K562 (cell line): ENCODE data around the gene SYCN. TPM values are rescaled to one million over a fixed set of nuclear protein-coding genes. Genes with fewer than 3 reads are reported as not detected.

ENCODE experiments used
- ATAC-seq: fragments of 200-7000 bp; cut with Tn5 transposase; 3 replicates; pipeline ENCODE4 v1.9.1; 2020; ENCODE audit warnings: moderate library complexity
- BruUV-seq: library from RNA; stranded (reverse); fragments of 400-500 nt; replicated peaks from 2 replicates; lab custom pipeline; 2021; lab: Mats Ljungman, UMichigan
- CTCF ChIA-PET: fragments of 300-600 bp; formaldehyde crosslinking; extraction: SDS; loops from one replicate; lab custom pipeline; 2021; ENCODE audit warnings: low intra/inter-chr PET ratio; lab: Yijun Ruan, JAX
- POLR2A ChIA-PET: fragments of 300-600, 350-650 bp; sonication (Branson Sonifier 250); formaldehyde crosslinking; extraction: SDS; loops from one replicate; lab custom pipeline; 2021; ENCODE audit warnings: antibody characterized with exemption, inconsistent platforms; lab: Yijun Ruan, JAX
- DNase-seq, 4 experiments: peaks; one replicate each; pipeline versions ENCODE4 v3.0.0 to v3.0.0-alpha.2; 2011 to 2018; ENCODE audit warnings: low spot score in 3 of 4, mixed read lengths in 3 of 4; ENCODE audit errors: extremely low read depth in 1 of 4
- FAIRE-seq: peaks from 2 replicates; lab custom pipeline; 2011; peaks lifted over from hg19 to GRCh38; lab: Jason Lieb, UNC
- H2AFZ ChIP-seq: 2 replicates; pipeline ENCODE4 v1.6.0; 2011; ENCODE audit warnings: low read depth, low read length, control low read depth, inconsistent platforms
- H3K27ac ChIP-seq: fragments of 200-600 bp; 3 replicates; pipeline ENCODE4 v1.8.0; 2011; ENCODE audit warnings: low read depth, mild to moderate bottlenecking, control low read depth, inconsistent platforms, low read length, moderate library complexity, mixed read lengths; ENCODE audit errors: extremely low read depth
- H3K27me3 ChIP-seq, 2 experiments: fragments of 300-600 bp in 1 of 2; 2 replicates in 1 of 2; 3 replicates in 1 of 2; pipeline versions ENCODE4 v1.6.0 to v1.8.0; 2011; ENCODE audit warnings: inconsistent platforms in 2 of 2, low read length in 2 of 2, mild to moderate bottlenecking in 1 of 2, mixed read lengths in 1 of 2, moderate library complexity in 1 of 2; ENCODE audit not compliant: control insufficient read depth in 2 of 2, insufficient read depth in 2 of 2
- H3K36me3 ChIP-seq: fragments of 300-600 bp; 3 replicates; pipeline ENCODE4 v1.8.0; 2011; ENCODE audit warnings: mild to moderate bottlenecking, low read length, inconsistent platforms; ENCODE audit not compliant: control insufficient read depth, insufficient read depth
- H3K4me1 ChIP-seq, 2 experiments: fragments of 200-600 bp in 1 of 2; replicated peaks in 1 of 2; 2 replicates in 1 of 2; 3 replicates in 1 of 2; pipeline versions ENCODE4 v1.5.1 to v1.8.0; 2011; ENCODE audit warnings: inconsistent platforms in 2 of 2, low read length in 2 of 2, mild to moderate bottlenecking in 1 of 2, mixed read lengths in 1 of 2, moderate library complexity in 1 of 2; ENCODE audit not compliant: control insufficient read depth in 2 of 2, insufficient read depth in 2 of 2
- H3K4me2 ChIP-seq: 2 replicates; pipeline ENCODE4 v1.6.1; 2011; ENCODE audit warnings: low read length, control low read depth, inconsistent platforms, mixed read lengths; ENCODE audit not compliant: insufficient read depth
- H3K4me3 ChIP-seq: fragments of 200-600 bp; sonication (generic), shearing (Covaris generic); 2 replicates; pipeline ENCODE4 v1.5.1; 2016; ENCODE audit warnings: control low read depth, inconsistent platforms
- H3K79me2 ChIP-seq: fragments of 200-600 bp; 3 replicates; pipeline ENCODE4 v1.8.0; 2011; ENCODE audit warnings: low read length, inconsistent platforms; ENCODE audit not compliant: control insufficient read depth, insufficient read depth
- H3K9ac ChIP-seq, 2 experiments: 2 replicates each; pipeline versions ENCODE4 v1.6.0 to v1.6.1; 2011; ENCODE audit warnings: low read depth in 2 of 2, low read length in 2 of 2, control low read depth in 1 of 2, inconsistent platforms in 1 of 2, mild to moderate bottlenecking in 1 of 2, mixed read lengths in 1 of 2; ENCODE audit not compliant: insufficient read depth in 1 of 2
- H3K9me1 ChIP-seq: one replicate; pipeline ENCODE4 v1.6.0; 2011; ENCODE audit warnings: inconsistent platforms, mild to moderate bottlenecking, low read length, moderate library complexity; ENCODE audit not compliant: control insufficient read depth, insufficient read depth
- H3K9me3 ChIP-seq: replicated peaks from 2 replicates; pipeline ENCODE4 v1.5.1; 2011; ENCODE audit warnings: low read depth, low read length, inconsistent platforms; ENCODE audit not compliant: control insufficient read depth, insufficient read depth
- H4K20me1 ChIP-seq: replicated peaks from 2 replicates; pipeline ENCODE4 v1.6.1; 2011; ENCODE audit warnings: low read length, inconsistent platforms, mixed read lengths; ENCODE audit not compliant: control insufficient read depth, insufficient read depth
- KLF16 ChIP-seq: IDR thresholded peaks from 2 replicates; pipeline ENCODE4 v1.6.1; 2016; ENCODE audit warnings: antibody characterized with exemption
- PTBP1 ChIP-seq: fragments of 200-400 bp; formaldehyde crosslinking; IDR thresholded peaks from 2 replicates; pipeline ENCODE4 v1.6.1; 2017; ENCODE audit warnings: low read depth, low read length
- WGBS: fragments of 100-300 bp; shearing (Covaris generic); methylation state at CpG from one replicate; pipeline ENCODE4 v1.1.6; 2016; ENCODE audit warnings: low coverage, mixed read lengths; ENCODE audit not compliant: insufficient coverage; ENCODE audit errors: missing lambda C conversion rate; 5-methylcytosine and 5-hydroxymethylcytosine counted together
- in situ Hi-C: fragments of 300-500 bp; cut with MboI; formaldehyde crosslinking; loops from 4 replicates; pipeline ENCODE4 v1.15.0; 2018; ENCODE audit warnings: inconsistent platforms, mixed read lengths
- intact Hi-C: fragments of 100-400 bp; cut with micrococcal nuclease; formaldehyde crosslinking; loops from 2 replicates; pipeline ENCODE4 v1.14.2; 2022
- polyA plus RNA-seq, 8 experiments: library from polyadenylated mRNA; depleted of rRNA in 4 of 8; stranded (reverse) in 5 of 8; unstranded in 3 of 8; fragments of >200 nt; fragmentation: Nextera tagmentation in 2 of 8; fragmentation: Illumina TruSeq in 1 of 8; extraction: Ambion mirVana in 2 of 8; extraction: Trizol in 1 of 8; gene quantifications; 2 replicates each; pipeline versions ENCODE4 v1.2.1 to v1.2.3, GENCODE V29; 2011 to 2014; ENCODE audit warnings: inconsistent platforms in 1 of 8, missing spikeins in 1 of 8
- total RNA-seq, 7 experiments: library from RNA; depleted of rRNA in 6 of 7; stranded (reverse); fragments of >200 nt in 6 of 7; fragmentation: Illumina TruSeq in 2 of 7; extraction: Trizol in 2 of 7; gene quantifications; 2 replicates each; pipeline versions ENCODE4 v1.2.1 to v1.2.3, GENCODE V29; 2011 to 2021; ENCODE audit warnings: low replicate concordance in 1 of 7
- TF ChIP-seq, protein P1 (sequence below): sonication (generic); formaldehyde crosslinking; IDR thresholded peaks from 2 replicates; pipeline ENCODE4 v1.8.1; 2023; ENCODE audit warnings: mild to moderate bottlenecking, missing genetic modification reagents

The SYCN gene
- total and polyA plus RNA-seq, 9 of the 15 experiments (the other 6 are each of a cell fraction or from before 2014, with no cell fraction given): not detected

DNA sequence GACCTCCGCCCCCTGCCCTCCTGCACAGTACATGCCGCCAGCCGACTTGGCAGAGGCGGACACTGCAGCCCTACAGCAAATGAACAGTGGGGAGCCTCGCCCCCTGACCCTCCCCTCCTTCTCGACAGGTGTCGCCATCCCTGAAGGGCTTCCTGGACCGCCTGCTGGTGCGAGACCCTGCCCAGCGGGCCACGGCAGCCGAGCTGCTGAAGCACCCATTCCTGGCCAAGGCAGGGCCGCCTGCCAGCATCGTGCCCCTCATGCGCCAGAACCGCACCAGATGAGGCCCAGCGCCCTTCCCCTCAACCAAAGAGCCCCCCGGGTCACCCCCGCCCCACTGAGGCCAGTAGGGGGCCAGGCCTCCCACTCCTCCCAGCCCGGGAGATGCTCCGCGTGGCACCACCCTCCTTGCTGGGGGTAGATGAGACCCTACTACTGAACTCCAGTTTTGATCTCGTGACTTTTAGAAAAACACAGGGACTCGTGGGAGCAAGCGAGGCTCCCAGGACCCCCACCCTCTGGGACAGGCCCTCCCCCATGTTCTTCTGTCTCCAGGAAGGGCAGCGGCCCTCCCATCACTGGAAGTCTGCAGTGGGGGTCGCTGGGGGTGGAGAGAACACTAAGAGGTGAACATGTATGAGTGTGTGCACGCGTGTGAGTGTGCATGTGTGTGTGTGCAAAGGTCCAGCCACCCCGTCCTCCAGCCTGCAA is 25.6 kb downstream of the SYCN start (continued):
- TF ChIP-seq KLF16: no peak
- TF ChIP-seq, all 486 proteins: peak for 0

DNA sequence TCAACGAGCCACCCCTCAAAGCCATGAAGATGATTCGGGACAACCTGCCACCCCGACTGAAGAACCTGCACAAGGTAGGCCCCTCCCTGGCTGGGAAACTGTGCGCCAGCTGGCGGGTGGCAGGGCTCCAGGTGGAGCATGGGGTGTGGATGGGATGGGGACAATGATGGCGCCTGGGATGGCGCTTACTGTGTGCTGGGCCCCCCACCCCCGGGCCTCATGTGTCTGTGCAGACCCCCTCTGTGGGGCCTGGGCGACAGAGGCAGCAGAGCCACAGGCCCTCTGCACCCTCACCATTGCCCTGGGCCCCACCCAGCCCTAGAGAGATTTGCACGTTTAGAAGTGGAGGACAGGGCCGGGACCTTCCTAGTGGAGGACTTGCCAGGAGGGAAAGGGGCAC is 26.3 kb downstream of the SYCN start:
- H3K4me2 ChIP-seq: no peak overlapping the region
- H3K4me1 ChIP-seq: peaks cover 0 to 30% of the 10 kb centered on the region in 2 experiments; a peak in 2 of 5 replicates
- in situ Hi-C loops: no loop called here
- H2AFZ ChIP-seq: no peak overlapping the region
- CTCF ChIA-PET: no interaction called here
- H3K9me3 ChIP-seq: no peaks in the 10 kb centered on the region
- BruUV-seq: no TSS peak
- H3K36me3 ChIP-seq: peaks cover 45% of the 10 kb centered on the region; the same call in 2 of the 3 replicates
- WGBS: 88% methylated on average over 9 of the region's 11 CpGs
- no peaks in the 10 kb centered on the region for H4K20me1 ChIP-seq
- intact Hi-C loops: no loop called here
- POLR2A ChIA-PET: no interaction called here
- ATAC-seq: no peak
- no peaks in the 10 kb centered on the region for H3K9me1 ChIP-seq
- H3K9ac ChIP-seq: no peak overlapping the region
- no peak overlapping the region for H3K4me3 ChIP-seq
- no peak for TF ChIP-seq PTBP1
- TF ChIP-seq, protein P1, sequence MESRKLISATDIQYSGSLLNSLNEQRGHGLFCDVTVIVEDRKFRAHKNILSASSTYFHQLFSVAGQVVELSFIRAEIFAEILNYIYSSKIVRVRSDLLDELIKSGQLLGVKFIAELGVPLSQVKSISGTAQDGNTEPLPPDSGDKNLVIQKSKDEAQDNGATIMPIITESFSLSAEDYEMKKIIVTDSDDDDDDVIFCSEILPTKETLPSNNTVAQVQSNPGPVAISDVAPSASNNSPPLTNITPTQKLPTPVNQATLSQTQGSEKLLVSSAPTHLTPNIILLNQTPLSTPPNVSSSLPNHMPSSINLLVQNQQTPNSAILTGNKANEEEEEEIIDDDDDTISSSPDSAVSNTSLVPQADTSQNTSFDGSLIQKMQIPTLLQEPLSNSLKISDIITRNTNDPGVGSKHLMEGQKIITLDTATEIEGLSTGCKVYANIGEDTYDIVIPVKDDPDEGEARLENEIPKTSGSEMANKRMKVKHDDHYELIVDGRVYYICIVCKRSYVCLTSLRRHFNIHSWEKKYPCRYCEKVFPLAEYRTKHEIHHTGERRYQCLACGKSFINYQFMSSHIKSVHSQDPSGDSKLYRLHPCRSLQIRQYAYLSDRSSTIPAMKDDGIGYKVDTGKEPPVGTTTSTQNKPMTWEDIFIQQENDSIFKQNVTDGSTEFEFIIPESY (CRISPR knock-in tag): 0 out of 2 replicates have a peak, but pooled peaks have one; percentile 33
- H3K27ac ChIP-seq: no peak overlapping the region
- FAIRE-seq: no peak
- H3K27me3 ChIP-seq: no peaks in the 10 kb centered on the region
- no peak for DNase-seq
- no peaks in the 10 kb centered on the region for H3K79me2 ChIP-seq
